Neural cell (in vitro differentiated cells): ENCODE measurements around the gene BACE1-AS. TPM values are rescaled to one million over a fixed set of nuclear protein-coding genes. Genes with fewer than 3 reads are reported as not detected.

Experiments used
- H2AFZ ChIP-seq: fragments of 200-600, 300-800 bp; sonication (generic), shearing (Covaris generic); 2 replicates; pipeline ENCODE4 v1.6.0; 2014; ENCODE audit warnings: low read depth, mild to moderate bottlenecking, antibody characterized with exemption, low read length, moderate library complexity
- H3F3A ChIP-seq: fragments of 200-600 bp; shearing (Covaris generic); 2 replicates; pipeline ENCODE4 v1.6.1; 2016; ENCODE audit warnings: mild to moderate bottlenecking, moderate library complexity, mixed read lengths, antibody characterized with exemption, low read length; ENCODE audit not compliant: insufficient read depth, poor library complexity, severe bottlenecking
- H3K27ac ChIP-seq: fragments of 200-600, 300-800 bp; sonication (generic), shearing (Covaris generic); 2 replicates; pipeline ENCODE4 v1.5.1; 2014; ENCODE audit warnings: mild to moderate bottlenecking, low read length, moderate library complexity
- H3K27me3 ChIP-seq: fragments of 300-800, 200-600 bp; sonication (generic), shearing (Covaris generic); 2 replicates; pipeline ENCODE4 v1.6.0; 2014; ENCODE audit warnings: mild to moderate bottlenecking, low read depth, low read length, moderate library complexity; ENCODE audit not compliant: insufficient read depth
- H3K36me3 ChIP-seq: fragments of 300-800, 200-600 bp; sonication (generic), shearing (Covaris generic); 2 replicates; pipeline ENCODE4 v1.5.1; 2014; ENCODE audit warnings: mild to moderate bottlenecking, antibody characterized with exemption, low read length, moderate library complexity; ENCODE audit not compliant: insufficient read depth
- H3K4me2 ChIP-seq: fragments of 300-800, 200-600 bp; sonication (generic), shearing (Covaris generic); 2 replicates; pipeline ENCODE4 v1.6.0; 2014; ENCODE audit warnings: mild to moderate bottlenecking, low read length
- H3K4me3 ChIP-seq: fragments of 300-800, 200-600 bp; sonication (generic), shearing (Covaris generic); 2 replicates; pipeline ENCODE4 v1.5.1; 2014; ENCODE audit warnings: mild to moderate bottlenecking, low read length, moderate library complexity
- H3K79me2 ChIP-seq: fragments of 200-600 bp; shearing (Covaris generic); replicated peaks from 2 replicates; pipeline ENCODE4 v1.6.0; 2014; ENCODE audit warnings: mild to moderate bottlenecking, low read length, moderate library complexity; ENCODE audit not compliant: insufficient read depth
- H3K9ac ChIP-seq: fragments of 300-800, 200-600 bp; sonication (generic), shearing (Covaris generic); 2 replicates; pipeline ENCODE4 v1.6.1; 2016; ENCODE audit warnings: mild to moderate bottlenecking, low read length, mixed read lengths
- H3K9me2 ChIP-seq: fragments of 200-600 bp; shearing (Covaris generic); 2 replicates; pipeline ENCODE4 v1.6.1; 2016; ENCODE audit warnings: mild to moderate bottlenecking, low read length, mixed read lengths; ENCODE audit not compliant: insufficient read depth
- H3K9me3 ChIP-seq: fragments of 200-600, 300-800 bp; sonication (generic), shearing (Covaris generic); 2 replicates; pipeline ENCODE4 v1.6.1; 2016; ENCODE audit warnings: mild to moderate bottlenecking, mixed run types, low read length, moderate library complexity, mixed read lengths
- H4K20me1 ChIP-seq: fragments of 200-600 bp; shearing (Covaris generic); 2 replicates; pipeline ENCODE4 v1.6.1; 2016; ENCODE audit warnings: mild to moderate bottlenecking, mixed run types; ENCODE audit not compliant: insufficient read depth
- MXI1 ChIP-seq: fragments of 450-650 bp; conservative IDR thresholded peaks from 2 replicates; pipeline ENCODE4 v1.6.1; 2014; ENCODE audit warnings: antibody characterized with exemption, mild to moderate bottlenecking; ENCODE audit not compliant: poor library complexity, severe bottlenecking
- TAF1 ChIP-seq: IDR thresholded peaks from 2 replicates; pipeline ENCODE4 v1.6.1; 2012; ENCODE audit warnings: low read depth
- polyA plus RNA-seq: library from polyadenylated mRNA; depleted of rRNA; stranded (reverse); fragments of >200 nt; gene quantifications from 2 replicates; pipeline ENCODE4 v1.2.3, GENCODE V29; 2014
- small RNA-seq, 3 experiments: library from RNA; depleted of rRNA; stranded (forward); fragments of <200 nt; gene quantifications; one replicate each; pipeline ENCODE3, GENCODE V24; 2012

BACE1-AS gene
- polyA plus RNA-seq, 1 donor from 2014 or later, result 3.8 TPM

GRCh38 chr11:117337076-117337475 is 45.9 kb downstream of the BACE1-AS start:
- Histone ChIP-seq H3K36me3 (no peaks in the 10 kb centered on the region), H2AFZ (no peak overlapping the region), H3K27me3 (no peaks in the 10 kb centered on the region), H3F3A (no peaks in the 10 kb centered on the region), H4K20me1 (no peaks in the 10 kb centered on the region), H3K9me2 (no peaks in the 10 kb centered on the region), H3K9ac (no peak overlapping the region), H3K4me2 (no peak overlapping the region), H3K27ac (no peak overlapping the region), H3K4me3 (no peak overlapping the region), H3K9me3 (no peaks in the 10 kb centered on the region), H3K79me2 (no peaks in the 10 kb centered on the region)
- TF ChIP-seq TAF1 (no peak), MXI1 (no peak)

Small RNA genes lying within 50 kb of the gene (small RNA-seq; reads per million reads assigned to genes)
- 0 reads per million in 3 experiments for gene RF00564

Other genes with a start within 250 kb of the BACE1-AS start
- 10.7 and 11.2 TPM in 2 replicates for gene SIK3, start 192.9 kb upstream of the BACE1-AS start, polyA plus RNA-seq
- 85.9 and 87.2 TPM in 2 replicates for gene PAFAH1B2, start 147.1 kb upstream of the BACE1-AS start, polyA plus RNA-seq
- gene SIDT2, start 112.6 kb upstream of the BACE1-AS start, polyA plus RNA-seq, result 11.1 and 11.8 TPM in 2 replicates
- 15.7 and 22.9 TPM in 2 replicates for gene TAGLN, start 92.0 kb upstream of the BACE1-AS start, polyA plus RNA-seq
- gene PCSK7, start 59.3 kb upstream of the BACE1-AS start, polyA plus RNA-seq, result 44.4 and 61.4 TPM in 2 replicates
- gene RNF214, start 58.7 kb upstream of the BACE1-AS start, polyA plus RNA-seq, result 6.7 and 7.6 TPM in 2 replicates
- gene BACE1, start 24.9 kb downstream of the BACE1-AS start, polyA plus RNA-seq, result 20.6 and 21.0 TPM in 2 replicates
- gene CEP164, start 36.5 kb downstream of the BACE1-AS start, polyA plus RNA-seq, result 27.4 and 39.7 TPM in 2 replicates